ENCODE measurements around the gene ZNF593.

- no peak for TF ChIP-seq USF2 (IDR thresholded peaks at IDR 0.05; ENCODE audit: borderline replicate concordance, low read depth, low read length)
- no peak for TF ChIP-seq RCOR1 (IDR thresholded peaks at IDR 0.05; ENCODE audit: low read length)
- no peak for TF ChIP-seq EZH2phosphoT487 (IDR thresholded peaks at IDR 0.05; ENCODE audit: borderline replicate concordance, low read depth)
- TF ChIP-seq CTCF (IDR thresholded peaks at IDR 0.05) = no peak
These were observed 23.8 kb upstream of the ZNF593 start for GRCh38 chr1:26145960-26146294.

Data from SK-N-SH (cell line).